Small intestine (tissue), 7 donors: ENCODE data around the gene MGAT4B. TPM values are rescaled to one million over a fixed set of nuclear protein-coding genes. Genes with fewer than 3 reads are reported as not detected.

ENCODE experiments used
- DNase-seq, 2 donors: peaks; one replicate each; pipeline versions ENCODE4 v3.0.0 to v3.0.0-alpha.2; 2013
- FAIRE-seq: peaks from 2 replicates; lab custom pipeline; 2012; peaks lifted over from hg19 to GRCh38; lab: Jason Lieb, UNC
- H3K27ac ChIP-seq, 3 donors: one replicate each; pipeline ENCODE4 v1.5.1; 2013; ENCODE audit warnings: low read length in 2 of 3, mild to moderate bottlenecking in 2 of 3, control low read depth in 1 of 3, inconsistent platforms in 1 of 3, low read depth in 1 of 3, moderate library complexity in 1 of 3
- H3K27me3 ChIP-seq, 3 donors: one replicate each; pipeline ENCODE4 v1.6.1; 2013; ENCODE audit warnings: low read length in 3 of 3, inconsistent platforms in 1 of 3; ENCODE audit not compliant: control insufficient read depth in 3 of 3, insufficient read depth in 3 of 3
- H3K36me3 ChIP-seq, 3 donors: one replicate each; pipeline ENCODE4 v1.6.1; 2013; ENCODE audit warnings: low read length in 3 of 3, inconsistent platforms in 1 of 3, low read depth in 1 of 3, mild to moderate bottlenecking in 1 of 3, moderate library complexity in 1 of 3; ENCODE audit not compliant: control insufficient read depth in 3 of 3, insufficient read depth in 2 of 3
- H3K4me1 ChIP-seq, 3 donors: one replicate each; pipeline ENCODE4 v1.6.1; 2013; ENCODE audit warnings: low read length in 2 of 3, inconsistent platforms in 1 of 3, low read depth in 1 of 3, mild to moderate bottlenecking in 1 of 3, moderate library complexity in 1 of 3; ENCODE audit not compliant: control insufficient read depth in 3 of 3, insufficient read depth in 2 of 3
- H3K4me3 ChIP-seq, 3 donors: one replicate each; pipeline ENCODE4 v1.5.1; 2013; ENCODE audit warnings: low read length in 3 of 3, control low read depth in 1 of 3, inconsistent platforms in 1 of 3, low read depth in 1 of 3, mild to moderate bottlenecking in 1 of 3, moderate library complexity in 1 of 3
- H3K9me3 ChIP-seq, 2 donors: one replicate each; pipeline ENCODE4 v1.6.1; 2013; ENCODE audit warnings: low read depth in 1 of 2, low read length in 1 of 2; ENCODE audit not compliant: control insufficient read depth in 2 of 2, insufficient read depth in 1 of 2
- WGBS, 3 donors: extraction: QIAGEN DNeasy Blood & Tissue Kit; methylation state at CpG; one replicate each; pipeline ENCODE4 v1.1.7; 2013; 5-methylcytosine and 5-hydroxymethylcytosine counted together
- polyA plus RNA-seq, 4 donors: library from polyadenylated mRNA; stranded (reverse) in 3 of 4; unstranded in 1 of 4; fragments of 200-250 nt in 3 of 4; fragments of 120-200 nt in 1 of 4; gene quantifications; one replicate each; pipeline versions ENCODE4 v1.2.1 to v1.2.3, GENCODE V29; 2013
- donor health status: healthy with polysubstance abuse.
- donor health status: control.
- donor health status: control.
- donor health status: Bipolar disorder and iron deficiency.
- donor health status: healthy.

The MGAT4B gene
- polyA plus RNA-seq, 4 donors: 180 to 661 (median 401) TPM

- DNase-seq: peak; percentile 96 to 99
- peaks cover 4 to 47% (median 10%) of the 10 kb centered on the region in 3 donors for H3K4me1 ChIP-seq
- peak overlapping the region; percentile 17 to 35 (median 28) for H3K4me3 ChIP-seq
- 0 to 2% (median 2%) methylated on average over 10 to 35 of the region's 35 CpGs for WGBS, 3 donors
- FAIRE-seq: no peak
- no peaks in the 10 kb centered on the region for H3K27me3 ChIP-seq
- H3K27ac ChIP-seq: peak overlapping the region; percentile 90 to 97 (median 96)
- peaks cover 4 to 31% (median 6%) of the 10 kb centered on the region in 3 donors for H3K36me3 ChIP-seq
- no peaks in the 10 kb centered on the region for H3K9me3 ChIP-seq
Measured at GRCh38 chr5:179818746-179819295, 12.2 kb upstream of the MGAT4B start.

GRCh38 chr5:179817890-179818745 is 11.5 kb upstream of the MGAT4B start:
- Histone ChIP-seq H3K36me3 (peaks cover 2 to 30% (median 4%) of the 10 kb centered on the region in 3 donors), H3K9me3 (no peaks in the 10 kb centered on the region), H3K27ac (peak overlapping the region; percentile 63 to 97 (median 96)), H3K4me1 (peaks cover 4 to 42% (median 10%) of the 10 kb centered on the region in 3 donors), H3K27me3 (no peaks in the 10 kb centered on the region), H3K4me3 (peak overlapping the region in 2 of 3 donors; percentile 28 to 35)
- 54 to 65% (median 58%) methylated on average over 13 to 14 of the region's 14 CpGs for WGBS, 3 donors
- no peak for FAIRE-seq
- no peak for DNase-seq

DNA sequence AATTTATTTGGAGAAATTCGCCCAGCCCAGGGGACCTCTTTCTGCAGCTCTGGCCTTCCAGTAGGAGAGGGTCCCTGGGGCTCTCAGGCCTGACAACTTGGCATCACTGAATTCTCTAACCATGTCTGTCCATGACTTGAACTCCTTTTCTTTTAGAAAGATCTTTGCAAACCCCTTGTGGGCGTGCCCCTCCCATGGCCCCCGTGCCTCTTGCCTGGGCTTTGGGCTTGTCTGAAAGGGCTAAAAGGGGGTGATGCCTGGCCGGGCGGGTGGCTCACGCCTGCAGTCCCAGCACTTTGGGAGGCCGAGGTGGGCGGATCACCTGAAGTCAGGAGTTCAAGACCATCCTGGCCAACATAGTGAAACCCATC is 10.8 kb upstream of the MGAT4B start:
- no peaks in the 10 kb centered on the region for H3K27me3 ChIP-seq
- H3K4me1 ChIP-seq: peaks cover 2 to 36% (median 10%) of the 10 kb centered on the region in 3 donors
- DNase-seq (no peak), FAIRE-seq (no peak)
- H3K27ac ChIP-seq: no peak overlapping the region
- peaks cover 0 to 28% (median 0%) of the 10 kb centered on the region in 3 donors for H3K36me3 ChIP-seq
- no peaks in the 10 kb centered on the region for H3K9me3 ChIP-seq
- peak overlapping the region in 2 of 3 donors; percentile 41 to 46 for H3K4me3 ChIP-seq
- WGBS, 3 donors: 79 to 88% (median 85%) methylated on average over 8 of the region's 8 CpGs

GRCh38 chr5:179816796-179817469 is 10.3 kb upstream of the MGAT4B start:
- Histone ChIP-seq H3K27me3 (no peaks in the 10 kb centered on the region), H3K4me1 (peaks cover 0 to 30% (median 10%) of the 10 kb centered on the region in 3 donors), H3K36me3 (peaks cover 0 to 30% (median 0%) of the 10 kb centered on the region in 3 donors), H3K4me3 (peak overlapping the region in 2 of 3 donors; percentile 41 to 46), H3K27ac (no peak overlapping the region), H3K9me3 (no peaks in the 10 kb centered on the region)
- 1 to 3% (median 2%) methylated on average over 57 to 72 of the region's 72 CpGs for WGBS, 3 donors
- FAIRE-seq: no peak
- DNase-seq: peak in 1 of 2 donors; percentile 67

- peaks cover 0 to 29% (median 10%) of the 10 kb centered on the region in 3 donors for H3K4me1 ChIP-seq
- H3K27me3 ChIP-seq: no peaks in the 10 kb centered on the region
- H3K9me3 ChIP-seq: no peaks in the 10 kb centered on the region
- no peak for FAIRE-seq
- H3K27ac ChIP-seq: no peak overlapping the region
- no peak for DNase-seq
- peaks cover 0 to 34% (median 0%) of the 10 kb centered on the region in 3 donors for H3K36me3 ChIP-seq
- WGBS, 3 donors: 60 to 80% (median 71%) methylated on average over 18 to 23 of the region's 23 CpGs
- H3K4me3 ChIP-seq: peak overlapping the region in 2 of 3 donors; percentile 41 to 46
Measured at GRCh38 chr5:179816401-179816795, 9.7 kb upstream of the MGAT4B start.

GRCh38 chr5:179815491-179816249 is 9.0 kb upstream of the MGAT4B start:
- 95 to 97% (median 95%) methylated on average over 21 of the region's 21 CpGs for WGBS, 3 donors
- Histone ChIP-seq H3K36me3 (peaks cover 0 to 34% (median 0%) of the 10 kb centered on the region in 3 donors), H3K4me3 (no peak overlapping the region), H3K4me1 (peaks cover 0 to 29% (median 10%) of the 10 kb centered on the region in 3 donors), H3K27me3 (no peaks in the 10 kb centered on the region), H3K27ac (no peak overlapping the region), H3K9me3 (peaks cover 0 to 6% of the 10 kb centered on the region in 2 donors)
- DNase-seq (no peak), FAIRE-seq (no peak)

GRCh38 chr5:179814090-179814489 is 7.4 kb upstream of the MGAT4B start:
- Histone ChIP-seq H3K9me3 (peaks cover 0 to 7% of the 10 kb centered on the region in 2 donors), H3K27ac (no peak overlapping the region), H3K27me3 (no peaks in the 10 kb centered on the region), H3K36me3 (peaks cover 0 to 31% (median 0%) of the 10 kb centered on the region in 3 donors), H3K4me1 (peaks cover 0 to 14% (median 5%) of the 10 kb centered on the region in 3 donors), H3K4me3 (no peak overlapping the region)
- WGBS, 3 donors: 80 to 86% (median 81%) methylated on average over 3 of the region's 3 CpGs
- FAIRE-seq (no peak), DNase-seq (no peak)
